ENCODE measurements around the gene NOL9. TPM values are rescaled to one million over a fixed set of nuclear protein-coding genes. Genes with fewer than 3 reads are reported as not detected.

The NOL9 gene
- total and polyA plus RNA-seq, 4 donors, result 3.4 to 29.4 (median 16.7) TPM

DNA sequence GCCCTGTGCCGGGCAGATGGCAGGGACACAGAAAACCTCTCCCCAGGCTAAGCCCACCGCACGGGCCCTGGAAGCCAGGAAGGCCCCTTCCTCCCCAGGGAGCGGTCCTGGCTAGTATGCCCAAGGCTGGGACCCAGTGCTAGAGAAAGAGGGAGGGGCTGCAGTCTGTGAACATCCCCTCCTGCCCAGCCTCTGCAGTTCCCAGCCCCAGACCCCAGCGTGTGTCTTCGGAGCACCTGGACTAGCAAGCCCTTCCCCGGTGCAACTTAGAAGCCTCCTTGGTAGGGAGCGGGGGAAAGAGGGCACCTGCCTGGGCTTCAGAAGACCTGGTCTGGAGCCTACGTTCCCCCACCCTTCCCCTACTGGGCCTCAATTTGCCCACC lies 64.9 kb downstream of the NOL9 start:
- Histone ChIP-seq H3K9me3 (ENCODE audit: control insufficient read depth in 4 of 4, insufficient read depth in 3 of 4, low read length in 3 of 4) (no peaks in the 10 kb centered on the region), H3K36me3 (ENCODE audit: control insufficient read depth in 4 of 4, insufficient read depth in 4 of 4, low read length in 4 of 4) (no peaks in the 10 kb centered on the region), H3K4me1 (ENCODE audit: control insufficient read depth in 5 of 5, insufficient read depth in 5 of 5, low read length in 5 of 5) (peaks cover 0 to 30% (median 11%) of the 10 kb centered on the region in 5 donors), H3K9ac (ENCODE audit: insufficient read depth in 1 of 2, low read length in 2 of 2) (no peak overlapping the region), H3K27ac (ENCODE audit: low read depth in 1 of 2, low read length in 1 of 2) (no peak overlapping the region), H3K27me3 (ENCODE audit: control insufficient read depth in 3 of 3, insufficient read depth in 3 of 3, low read length in 2 of 3) (no peaks in the 10 kb centered on the region), H3K4me3 (no peak overlapping the region)
- ATAC-seq (ENCODE audit: insufficient read depth, low FRiP score) (no peak), DNase-seq (no peak)
- 80 to 96% methylated on average over 9 of the region's 9 CpGs for WGBS, 2 donors
- TF ChIP-seq CTCF (IDR thresholded peaks at IDR 0.05; ENCODE audit: control extremely low read depth, extremely low read depth), result no peak

DNA sequence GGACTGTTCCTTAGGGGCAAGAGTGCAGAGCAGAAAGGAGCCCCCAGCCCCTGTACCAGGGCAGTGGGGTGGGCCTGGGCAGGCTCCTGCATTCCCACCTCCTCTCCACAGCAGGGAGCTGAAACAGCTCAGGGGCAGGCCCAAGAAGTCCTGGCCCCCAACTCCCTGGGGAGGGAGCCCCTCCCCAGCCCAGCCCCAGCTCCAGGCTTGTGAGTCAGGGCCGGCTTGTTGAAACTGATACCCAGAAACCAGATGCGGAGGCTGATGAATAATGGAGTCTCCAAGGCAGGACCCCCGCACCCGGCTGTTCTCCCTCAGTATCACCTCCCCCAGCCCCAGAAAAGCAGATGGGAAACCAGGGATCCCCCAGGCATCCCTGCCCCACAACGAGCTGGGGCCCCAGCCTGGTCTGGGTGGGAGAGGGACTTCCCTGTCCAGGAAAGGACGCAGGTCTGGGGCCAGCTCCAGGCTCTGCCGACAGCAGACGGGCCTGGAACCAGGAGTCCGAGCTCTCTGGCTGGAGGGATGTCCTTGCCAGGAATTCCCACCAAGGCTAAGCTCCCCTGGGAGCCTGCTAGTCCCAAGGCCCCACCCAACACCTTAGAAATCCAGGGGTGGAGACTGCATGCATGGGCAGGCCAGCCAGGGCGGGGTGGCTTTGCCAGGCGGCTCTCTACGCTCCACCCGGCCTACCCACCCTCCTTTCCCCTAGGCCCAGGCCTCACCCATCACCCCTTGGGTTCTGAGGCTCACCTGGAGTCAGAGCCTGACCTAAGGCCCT lies 65.5 kb downstream of the NOL9 start:
- H3K36me3 ChIP-seq (ENCODE audit: control insufficient read depth in 4 of 4, insufficient read depth in 4 of 4, low read length in 4 of 4), result no peaks in the 10 kb centered on the region
- DNase-seq (no peak), ATAC-seq (ENCODE audit: insufficient read depth, low FRiP score) (no peak)
- no peaks in the 10 kb centered on the region for H3K9me3 ChIP-seq (ENCODE audit: control insufficient read depth in 4 of 4, insufficient read depth in 3 of 4, low read length in 3 of 4)
- TF ChIP-seq CTCF (IDR thresholded peaks at IDR 0.05; ENCODE audit: control extremely low read depth, extremely low read depth), result no peak
- H3K4me1 ChIP-seq (ENCODE audit: control insufficient read depth in 5 of 5, insufficient read depth in 5 of 5, low read length in 5 of 5), result peaks cover 0 to 33% (median 12%) of the 10 kb centered on the region in 5 donors
- H3K27ac ChIP-seq (ENCODE audit: low read depth in 1 of 2, low read length in 1 of 2), result no peak overlapping the region
- H3K4me3 ChIP-seq, result no peak overlapping the region
- no peaks in the 10 kb centered on the region for H3K27me3 ChIP-seq (ENCODE audit: control insufficient read depth in 3 of 3, insufficient read depth in 3 of 3, low read length in 2 of 3)
- 87 to 91% methylated on average over 13 of the region's 13 CpGs for WGBS, 2 donors
- no peak overlapping the region for H3K9ac ChIP-seq (ENCODE audit: insufficient read depth in 1 of 2, low read length in 2 of 2)

GRCh38 chr1:6487804-6488484 lies 66.4 kb downstream of the NOL9 start:
- WGBS, 2 donors, result 84 to 87% methylated on average over 14 of the region's 14 CpGs
- no peaks in the 10 kb centered on the region for H3K9me3 ChIP-seq (ENCODE audit: control insufficient read depth in 4 of 4, insufficient read depth in 3 of 4, low read length in 3 of 4)
- ATAC-seq (ENCODE audit: insufficient read depth, low FRiP score) (no peak), DNase-seq (no peak)
- no peak overlapping the region for H3K9ac ChIP-seq (ENCODE audit: insufficient read depth in 1 of 2, low read length in 2 of 2)
- H3K4me1 ChIP-seq (ENCODE audit: control insufficient read depth in 5 of 5, insufficient read depth in 5 of 5, low read length in 5 of 5), result peaks cover 0 to 33% (median 12%) of the 10 kb centered on the region in 5 donors
- no peak overlapping the region for H3K27ac ChIP-seq (ENCODE audit: low read depth in 1 of 2, low read length in 1 of 2)
- H3K36me3 ChIP-seq (ENCODE audit: control insufficient read depth in 4 of 4, insufficient read depth in 4 of 4, low read length in 4 of 4), result no peaks in the 10 kb centered on the region
- no peaks in the 10 kb centered on the region for H3K27me3 ChIP-seq (ENCODE audit: control insufficient read depth in 3 of 3, insufficient read depth in 3 of 3, low read length in 2 of 3)
- H3K4me3 ChIP-seq, result no peak overlapping the region
- TF ChIP-seq CTCF (IDR thresholded peaks at IDR 0.05; ENCODE audit: control extremely low read depth, extremely low read depth), result no peak

All from lung (tissue), 12 donors.